ENCODE results near the gene PPIP5K2.

GRCh38 chr5:103111468-103111867 lies 8.6 kb upstream of the PPIP5K2 start:
- TF ChIP-seq CTCF (IDR thresholded peaks at IDR 0.05; ENCODE audit: low read depth, low read length, missing input control) (no peak), TAF1 (conservative IDR thresholded peaks at IDR 0.05) (no peak)

All from liver (tissue), 3 donors.